ENCODE measurements around the gene GSC2. TPM values are rescaled to one million over a fixed set of nuclear protein-coding genes. Genes with fewer than 3 reads are reported as not detected.
A peak's percentile ranks its signal among the peaks of the same experiment; 100 is the strongest.

The GSC2 gene
- total and polyA plus RNA-seq, 2 of the 8 experiments (the other 6 are each of a cell fraction or from before 2014, with no cell fraction given): 0.17 to 0.48 TPM

DNA sequence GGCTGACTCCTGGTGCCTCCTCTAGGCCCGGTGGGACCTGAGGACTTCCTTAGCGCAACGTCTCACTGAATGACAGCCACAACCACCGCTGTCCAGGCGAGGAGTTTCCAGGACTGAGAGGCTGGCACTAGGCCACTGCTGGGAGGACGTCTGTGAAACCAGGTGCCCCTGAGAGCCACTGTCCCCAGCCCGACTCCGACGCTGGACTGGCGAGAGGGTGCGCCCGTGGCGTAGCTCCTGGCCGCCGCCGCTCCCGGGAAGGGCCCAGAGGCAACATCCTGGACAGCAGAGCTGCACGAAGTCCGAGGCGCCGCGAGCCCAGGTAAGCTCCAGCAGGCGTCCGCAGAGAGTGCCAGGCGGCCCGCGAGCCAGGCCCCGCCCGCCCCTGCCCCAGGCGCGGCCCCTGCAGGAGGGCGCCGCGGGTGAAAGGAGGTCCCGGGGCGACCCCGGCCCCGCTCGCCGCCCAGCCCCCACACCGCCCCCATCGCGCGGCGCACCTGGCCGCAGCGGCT is 28.4 kb downstream of the GSC2 start (continued):
- TF ChIP-seq TEAD4 (IDR thresholded peaks at IDR 0.05; ENCODE audit: low read depth, low read length) (no peak), POLR2AphosphoS5 (IDR thresholded peaks at IDR 0.05; ENCODE audit: low read depth, low read length) (no peak), KDM1A (IDR thresholded peaks at IDR 0.05; ENCODE audit: borderline replicate concordance, low read length) (no peak), EP300 (IDR thresholded peaks at IDR 0.05; ENCODE audit: borderline replicate concordance in 1 of 2, low read depth in 2 of 2, low read length in 2 of 2) (no peak), HDAC6 (IDR thresholded peaks at IDR 0.05; ENCODE audit: low read depth, low read length) (no peak), CREB1 (IDR thresholded peaks at IDR 0.05) (no peak), SIN3A (conservative IDR thresholded peaks at IDR 0.05 in 1 of 2, IDR thresholded peaks at IDR 0.05 in 1 of 2; ENCODE audit: low read depth in 1 of 2, low read length in 2 of 2) (0 out of 4 replicates have a peak, but pooled peaks of 1 of the 2 experiments have one; percentile 33), KDM4A (IDR thresholded peaks at IDR 0.05; ENCODE audit: low read depth, low read length, severe bottlenecking) (peak; percentile 41), SAP30 (IDR thresholded peaks at IDR 0.05; ENCODE audit: insufficient read depth, insufficient replicate concordance, low read length) (no peak)

Measured in H1 (cell line).